Upper lobe of left lung (tissue), 4 donors: ENCODE measurements around the gene ST14.

ENCODE experiments used
- CTCF ChIP-seq, 6 experiments: fragments of 450-650 bp in 4 of 6; fragments of 200-600 bp in 2 of 6; sonication (generic) in 2 of 6; IDR thresholded peaks; one replicate each; pipeline ENCODE4 v1.5.1; 2016 to 2019; ENCODE audit warnings: antibody characterized with exemption in 6 of 6
- POLR2A ChIP-seq, 4 donors: fragments of 450-650 bp; IDR thresholded peaks; one replicate each; pipeline ENCODE4 v1.5.1; 2016 to 2017; ENCODE audit warnings: antibody characterized with exemption in 4 of 4, mild to moderate bottlenecking in 2 of 4
- POLR2AphosphoS5 ChIP-seq, 2 donors: sonication (generic); formaldehyde crosslinking; IDR thresholded peaks; one replicate each; pipeline ENCODE4 v1.5.1; 2017; ENCODE audit warnings: antibody characterized with exemption in 2 of 2

GRCh38 chr11:130175898-130176297, 16.3 kb downstream of the ST14 start:
- TF ChIP-seq CTCF (IDR thresholded peaks at IDR 0.05) (no peak), POLR2A (IDR thresholded peaks at IDR 0.05) (no peak), POLR2AphosphoS5 (IDR thresholded peaks at IDR 0.05) (no peak)
